Eye (tissue), 1 donor: ENCODE data around the gene NPC1.
"Not testable (repeated sequence)": the region's sequence is repeated elsewhere in the genome, so short reads cannot be mapped to it uniquely, and the experiment has no call there.

Source experiments
- DNase-seq: peaks from one replicate; pipeline ENCODE4 v3.0.0-alpha.2; 2015

Gene NPC1

GRCh38 chr18:23515911-23516546 lies 70.3 kb downstream of the NPC1 start:
- peak; percentile 91 for DNase-seq

DNA sequence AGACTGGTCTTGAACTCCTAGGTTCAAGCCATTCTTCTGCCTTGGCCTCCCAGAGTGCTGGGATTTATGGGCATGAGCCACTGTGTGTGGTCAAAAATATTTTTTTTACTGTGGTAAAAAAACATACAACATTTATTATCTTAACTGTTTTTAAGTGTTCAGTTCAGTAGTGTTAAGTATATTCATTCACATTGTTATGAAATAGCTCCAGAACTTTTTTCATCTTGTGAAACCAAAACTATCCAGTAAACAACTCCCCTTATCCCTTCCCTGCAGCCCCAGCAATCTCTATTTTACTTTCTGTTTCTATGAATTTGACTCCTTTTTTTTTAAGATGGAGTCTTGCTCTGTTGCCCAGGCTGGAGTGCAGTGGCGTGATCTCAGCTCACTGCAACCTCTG lies 73.7 kb downstream of the NPC1 start:
- no peak for DNase-seq

GRCh38 chr18:23512216-23512615 lies 74.1 kb downstream of the NPC1 start:
- DNase-seq = not testable (repeated sequence)

DNA sequence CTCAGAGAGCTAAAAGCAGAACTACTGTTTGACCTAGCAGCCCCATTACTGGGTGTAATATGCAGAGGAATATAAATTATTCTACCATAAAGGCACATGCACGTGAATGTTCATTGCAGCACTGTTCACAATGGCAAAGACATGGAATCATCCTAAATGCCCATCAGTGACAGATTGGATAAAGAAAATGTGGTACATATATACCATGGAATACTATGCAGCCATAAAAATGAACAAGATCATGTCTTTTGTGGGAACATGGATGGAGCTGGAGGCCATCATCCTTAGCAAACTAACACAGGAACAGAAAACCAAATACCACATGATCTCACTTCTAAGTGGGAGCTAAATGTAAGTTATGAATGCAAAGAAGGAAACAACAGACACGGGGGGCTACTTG lies 75.4 kb downstream of the NPC1 start:
- DNase-seq = not testable (repeated sequence)

DNA sequence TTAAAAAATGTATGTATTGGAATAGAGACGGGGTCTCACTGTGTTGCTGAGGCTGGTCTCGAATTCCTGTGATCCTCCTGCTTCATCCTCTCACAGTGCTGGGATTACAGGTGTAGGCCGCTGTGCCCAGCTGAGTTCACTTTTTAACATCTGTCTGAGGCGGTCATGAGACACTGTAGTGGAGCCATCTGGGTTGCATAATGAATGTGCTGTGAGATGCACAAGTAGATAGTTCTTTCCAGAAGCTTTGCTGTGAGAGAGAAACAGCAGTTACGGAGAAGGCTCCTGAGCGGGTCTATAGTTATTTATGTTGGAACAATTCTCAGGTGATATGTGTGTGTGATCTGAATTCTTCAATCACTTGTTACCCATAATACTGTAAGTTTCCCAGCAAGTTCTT lies 79.9 kb downstream of the NPC1 start:
- DNase-seq = no peak

GRCh38 chr18:23504720-23505119 lies 81.6 kb downstream of the NPC1 start:
- no peak for DNase-seq

GRCh38 chr18:23503963-23504344 lies 82.4 kb downstream of the NPC1 start:
- no peak for DNase-seq

DNA sequence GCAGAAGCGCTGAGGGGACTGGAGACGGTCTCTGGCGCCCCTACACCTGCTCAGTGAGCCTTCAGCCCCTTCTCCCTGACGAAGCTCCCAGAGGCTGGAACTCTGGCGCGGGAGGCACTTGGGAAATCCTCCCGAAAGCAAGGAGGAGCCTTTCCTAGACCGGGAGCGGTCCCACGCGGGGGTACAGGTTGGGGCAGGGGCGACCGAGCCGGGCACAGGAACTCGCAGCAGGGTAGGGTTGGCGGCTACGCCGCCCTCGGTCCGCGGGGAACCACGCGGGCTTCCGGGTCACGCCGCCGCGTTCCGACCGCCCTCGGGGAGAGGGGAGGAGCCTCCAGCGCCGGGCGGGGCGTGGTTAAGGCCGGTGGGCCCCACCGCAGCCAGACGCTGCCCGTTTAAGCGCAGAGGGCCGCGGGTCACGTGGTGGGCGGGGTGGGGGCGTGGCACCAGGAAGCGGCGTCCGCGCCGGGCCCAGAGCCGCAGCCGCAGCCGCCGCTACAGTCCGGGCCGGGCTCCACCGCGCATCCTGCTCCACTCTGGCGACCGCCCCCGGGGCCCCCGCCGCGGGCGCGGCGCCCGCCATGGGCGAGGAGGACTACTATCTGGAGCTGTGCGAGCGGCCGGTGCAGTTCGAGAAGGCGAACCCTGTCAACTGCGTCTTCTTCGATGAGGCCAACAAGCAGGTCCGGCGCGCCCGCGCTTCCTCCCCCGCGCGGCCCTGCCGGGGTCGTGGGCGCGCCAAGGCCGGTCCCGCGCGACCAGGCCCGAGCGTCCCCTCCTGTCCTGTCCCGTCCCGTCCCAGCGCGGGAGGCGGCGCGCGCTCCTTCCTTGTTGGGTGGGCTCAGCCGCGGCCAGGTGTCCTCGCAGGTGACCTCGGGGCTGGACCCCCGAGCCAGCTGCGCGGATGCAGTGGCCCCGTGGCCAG lies 83.0 kb downstream of the NPC1 start, which contains the start of gene RMC1:
RMC1 (plus strand) TSS at position 474 of the 925 bp plus-strand sequence; CDS start at position 582, 108 bp downstream.
- peak; percentile 97 for DNase-seq

DNA sequence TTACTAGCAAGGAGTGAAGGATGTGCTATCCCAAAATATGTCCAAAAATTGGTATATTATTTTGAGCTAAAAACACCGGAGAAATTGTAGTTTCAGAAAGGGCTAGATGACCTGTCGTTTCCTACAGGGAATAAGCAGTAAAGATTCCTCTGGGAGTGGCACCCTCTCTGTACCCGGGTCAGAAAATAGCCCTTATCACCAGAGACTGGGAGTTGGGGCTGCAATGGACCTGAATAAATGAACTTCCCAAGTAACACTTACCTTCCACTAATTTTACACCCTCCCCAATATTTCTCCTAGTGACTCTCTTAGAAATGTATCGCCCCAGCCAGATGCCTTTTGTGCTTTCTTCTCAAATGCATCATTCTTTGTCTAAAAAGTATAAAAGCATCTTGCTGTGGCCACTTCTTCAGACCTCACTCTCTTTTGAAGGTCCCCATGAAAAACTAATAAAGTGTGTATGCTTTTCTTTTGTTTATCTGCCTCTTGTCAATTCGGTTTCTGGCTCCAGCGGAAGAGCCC lies 83.7 kb downstream of the NPC1 start:
- no peak for DNase-seq

GRCh38 chr18:23501626-23502025 lies 84.7 kb downstream of the NPC1 start:
- DNase-seq = no peak

DNA sequence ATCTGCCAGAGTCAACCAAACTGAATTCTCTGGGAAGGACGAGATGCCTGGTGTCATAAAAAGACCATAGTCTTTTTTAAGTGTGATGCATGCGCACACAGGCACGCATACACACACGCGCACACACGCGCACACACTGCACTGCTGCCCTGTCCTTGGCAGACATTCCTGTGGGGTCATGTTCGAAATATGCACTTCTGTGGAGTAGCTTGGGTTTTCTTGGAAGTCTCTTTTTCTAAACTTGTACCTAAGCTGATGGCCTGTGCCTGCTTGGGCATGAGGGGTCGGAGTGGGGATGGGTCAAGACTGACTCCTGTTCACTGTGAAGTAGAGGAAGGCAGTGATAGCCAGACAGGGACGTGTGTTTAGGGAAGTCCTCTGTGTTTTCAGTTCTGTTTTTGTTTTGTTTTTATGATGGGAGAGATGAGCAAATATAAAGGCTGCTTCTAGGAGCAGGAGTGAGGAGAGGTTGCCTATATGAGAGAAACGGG lies 87.0 kb downstream of the NPC1 start:
- DNase-seq = no peak

GRCh38 chr18:23498877-23499276 lies 87.4 kb downstream of the NPC1 start:
- DNase-seq = peak; percentile 73

DNA sequence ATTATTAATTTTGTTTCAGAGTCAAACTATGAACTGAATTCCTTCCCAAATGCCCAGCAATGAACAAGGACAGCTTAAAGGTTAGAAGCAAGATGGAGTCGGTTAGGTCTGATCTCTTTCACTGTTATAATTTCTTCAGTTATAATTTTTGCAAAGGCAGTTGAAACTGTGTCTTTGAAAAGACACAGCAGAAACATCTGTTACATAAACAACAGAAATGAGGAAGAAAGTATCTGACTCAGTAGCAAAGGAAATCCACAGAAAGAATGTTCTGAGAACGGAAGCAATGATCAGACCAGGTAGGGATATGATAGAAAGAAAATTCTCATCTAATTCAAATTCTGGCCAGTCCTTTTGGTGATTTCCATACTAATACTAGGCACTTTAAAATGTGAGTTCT lies 88.2 kb downstream of the NPC1 start:
- DNase-seq = no peak

DNA sequence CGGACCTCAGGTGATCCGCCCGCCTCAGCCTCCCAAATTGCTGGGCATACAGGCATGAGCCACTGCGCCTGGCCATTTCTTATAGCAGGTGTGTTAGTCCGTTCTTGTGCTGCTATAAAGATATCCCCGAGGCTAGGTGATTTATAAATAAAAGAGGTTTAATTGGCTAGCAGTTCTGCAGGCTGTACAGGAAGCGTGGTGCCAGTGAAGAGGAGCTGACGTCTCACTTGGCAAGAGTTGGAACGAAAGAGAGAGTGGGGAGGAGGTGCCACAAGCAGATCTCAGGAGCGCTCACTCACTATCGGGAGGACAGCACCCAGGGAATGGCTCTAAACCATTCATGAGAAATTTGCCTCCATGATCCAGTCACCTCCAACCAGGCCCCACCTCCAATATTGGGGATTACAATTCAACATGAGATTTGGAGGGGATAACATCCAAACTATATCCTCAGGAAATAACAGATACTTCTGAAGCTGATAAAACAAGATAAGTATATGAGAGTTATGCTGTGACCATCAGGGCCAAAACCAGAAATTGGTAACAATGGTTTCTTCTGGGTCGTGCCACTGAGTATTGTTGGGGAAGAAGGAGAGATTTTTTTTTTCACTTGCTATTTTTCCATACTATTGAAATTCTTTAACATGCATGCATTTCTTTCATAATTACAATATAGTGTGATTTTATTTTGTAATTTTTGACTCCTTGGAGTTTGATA lies 90.4 kb downstream of the NPC1 start:
- no peak for DNase-seq

DNA sequence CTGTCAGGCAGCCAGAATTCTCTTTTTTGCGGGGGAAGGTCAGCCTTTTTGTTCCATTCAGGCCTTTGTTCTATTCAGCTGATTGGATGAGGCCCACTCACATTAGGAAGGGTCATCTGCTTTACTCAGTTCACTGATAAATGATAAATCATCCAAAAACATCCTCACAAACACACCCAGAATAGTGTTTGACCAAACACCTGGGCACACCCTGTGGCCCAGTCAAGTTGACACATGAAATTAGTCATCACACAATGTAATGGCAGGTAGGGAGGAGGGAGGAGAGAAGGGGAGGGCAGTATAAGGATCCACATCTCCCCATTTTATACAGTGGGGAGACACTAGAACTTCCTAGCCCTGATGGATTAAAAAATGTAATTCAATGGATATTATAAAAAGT lies 91.3 kb downstream of the NPC1 start:
- DNase-seq = no peak

GRCh38 chr18:23493654-23494053 lies 92.7 kb downstream of the NPC1 start:
- DNase-seq = no peak

DNA sequence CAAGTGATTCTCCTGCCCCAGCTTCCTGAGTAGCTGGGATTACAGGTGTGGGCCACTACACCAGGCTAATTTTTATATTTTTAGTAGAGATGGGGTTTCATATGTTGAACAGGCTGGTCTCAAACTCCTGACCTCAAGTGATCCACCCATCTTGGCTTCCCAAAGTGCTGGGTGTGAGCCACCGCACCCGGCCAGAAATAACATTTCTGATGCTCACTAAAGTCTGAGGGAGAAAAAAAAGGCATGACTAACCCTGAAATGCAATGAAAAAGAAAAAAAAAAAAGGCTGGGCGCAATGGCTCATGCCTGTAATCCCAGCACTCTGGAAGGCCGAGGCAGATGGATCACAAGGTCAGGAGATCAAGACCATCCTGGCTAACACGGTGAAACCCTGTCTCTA lies 96.7 kb downstream of the NPC1 start:
- not testable (repeated sequence) for DNase-seq

DNA sequence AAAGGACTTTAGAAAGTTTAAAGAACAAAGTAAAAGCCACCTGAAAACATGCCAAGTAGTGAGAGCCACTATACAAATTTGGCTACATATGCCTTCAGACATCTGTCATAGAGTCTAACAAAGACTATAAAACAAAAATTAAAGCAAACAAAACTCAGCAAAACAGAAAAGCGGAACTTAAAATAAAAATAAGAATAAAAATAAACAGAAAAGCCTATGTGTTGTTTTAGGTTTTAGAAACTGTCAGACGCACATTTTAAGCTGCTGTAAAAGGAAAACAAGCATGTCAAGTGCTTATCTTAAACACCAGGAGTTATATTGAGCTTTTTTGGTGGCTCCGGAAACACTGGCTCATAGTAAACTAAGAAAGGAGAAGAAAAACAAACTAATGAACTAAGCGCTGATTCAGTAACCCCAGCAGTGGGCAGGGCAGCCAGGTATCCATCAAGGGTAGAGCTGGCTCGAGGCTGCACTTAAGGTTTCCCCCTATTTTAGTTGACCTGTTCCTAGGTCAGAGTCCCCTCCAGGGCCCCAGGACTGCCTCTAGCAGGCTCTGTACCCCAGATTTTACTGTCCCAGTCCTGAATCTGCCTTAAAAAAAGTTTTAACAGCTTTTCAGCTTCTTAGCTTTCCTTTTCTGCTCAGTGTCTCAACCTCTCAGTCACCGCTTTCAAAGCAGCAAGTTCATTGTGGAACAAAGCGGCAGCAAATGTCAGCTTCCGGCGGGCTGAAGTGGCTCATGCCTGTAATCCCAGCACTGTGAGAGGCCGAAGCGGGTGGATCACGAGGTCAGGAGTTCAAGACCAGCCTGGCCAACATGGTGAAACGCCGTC lies 98.4 kb downstream of the NPC1 start:
- DNase-seq = peak; percentile 13

GRCh38 chr18:23485386-23485785 lies 100.9 kb downstream of the NPC1 start:
- no peak for DNase-seq

GRCh38 chr18:23484561-23485182 lies 101.6 kb downstream of the NPC1 start:
- DNase-seq = no peak
